Retinal pigment epithelial cell (primary cell): ENCODE data around the gene HMG20A.

Source experiments
- DNase-seq: peaks from one replicate; pipeline ENCODE4 v3.0.0-alpha.2; 2010; ENCODE audit warnings: low read depth
- H3K4me3 ChIP-seq: 2 replicates; pipeline ENCODE4 v1.5.1; 2011; ENCODE audit warnings: mild to moderate bottlenecking, low read length, control low read depth, moderate library complexity
- CTCF ChIP-seq: conservative IDR thresholded peaks from 2 replicates; pipeline ENCODE4 v1.5.1; 2011; ENCODE audit warnings: low read depth, low read length, control low read depth, inconsistent platforms

The HMG20A gene

GRCh38 chr15:77420610-77421369 lies at the start of gene HMG20A:
Gene HMG20A, plus strand, starts transcription at chr15:77420888. Its CDS starts 37,520 bp downstream, at chr15:77458408.
- DNase-seq, result peak; percentile 54
- TF ChIP-seq CTCF, result peak; percentile 0
- peak within 1 kb of the TSS; percentile 92 for H3K4me3 ChIP-seq

- H3K4me3 ChIP-seq, result no peak overlapping the region
- no peak for DNase-seq
- no peak for TF ChIP-seq CTCF
Measured at GRCh38 chr15:77371850-77372563, 48.7 kb upstream of the HMG20A start.

- DNase-seq, result no peak
- no peak for TF ChIP-seq CTCF
- H3K4me3 ChIP-seq, result no peak overlapping the region
Measured at GRCh38 chr15:77373441-77373840, 47.2 kb upstream of the HMG20A start.

GRCh38 chr15:77375133-77375532 lies 45.6 kb upstream of the HMG20A start:
- H3K4me3 ChIP-seq, result no peak overlapping the region
- TF ChIP-seq CTCF, result no peak
- DNase-seq, result no peak

- no peak overlapping the region for H3K4me3 ChIP-seq
- TF ChIP-seq CTCF, result no peak
- no peak for DNase-seq
Measured at GRCh38 chr15:77376770-77377169, 43.9 kb upstream of the HMG20A start.

GRCh38 chr15:77380033-77380432 lies 40.7 kb upstream of the HMG20A start:
- no peak for TF ChIP-seq CTCF
- no peak overlapping the region for H3K4me3 ChIP-seq
- DNase-seq, result no peak

GRCh38 chr15:77384086-77384485 lies 36.6 kb upstream of the HMG20A start:
- H3K4me3 ChIP-seq, result no peak overlapping the region
- DNase-seq, result no peak
- TF ChIP-seq CTCF, result no peak
